Kasumi-1 (cell line): ENCODE measurements around the gene KDF1.
"Not testable (repeated sequence)": the region's sequence is repeated elsewhere in the genome, so short reads cannot be mapped to it uniquely, and the experiment has no call there.

ENCODE experiments used
- DNase-seq, 2 experiments: peaks; one replicate each; lab custom pipeline; 2025; lab: John Stamatoyannopoulos, UW

KDF1 gene

GRCh38 chr1:26994020-26994786 is 33.9 kb upstream of the KDF1 start:
- no peak for DNase-seq

- no peak for DNase-seq
Measured at GRCh38 chr1:26993237-26994019, 33.2 kb upstream of the KDF1 start, which contains the start of gene TRNP1. TSS of gene TRNP1 (plus strand) at chr1:26993692. CDS start at chr1:26993787, 95 bp downstream.

GRCh38 chr1:26991310-26992116 is 31.2 kb upstream of the KDF1 start:
- peak in 1 of 2 experiments; percentile 13 for DNase-seq

- DNase-seq, result not testable (repeated sequence)
Measured at GRCh38 chr1:26989403-26990109, 29.3 kb upstream of the KDF1 start.

GRCh38 chr1:26986658-26987057 is 26.4 kb upstream of the KDF1 start:
- DNase-seq, result no peak

- no peak for DNase-seq
Measured at GRCh38 chr1:26984291-26984690, 24.0 kb upstream of the KDF1 start.

GRCh38 chr1:26983863-26984262 is 23.6 kb upstream of the KDF1 start:
- no peak for DNase-seq

GRCh38 chr1:26981146-26981846 is 21.0 kb upstream of the KDF1 start:
- DNase-seq, result no peak

- DNase-seq, result peak in 1 of 2 experiments; percentile 23
Measured at GRCh38 chr1:26978901-26979300, 18.6 kb upstream of the KDF1 start.

GRCh38 chr1:26976621-26977510 is 16.6 kb upstream of the KDF1 start:
- DNase-seq, result no peak

- no peak for DNase-seq
Measured at GRCh38 chr1:26972821-26973220, 12.6 kb upstream of the KDF1 start.

GRCh38 chr1:26972390-26972789 is 12.1 kb upstream of the KDF1 start:
- peak; percentile 48 to 49 for DNase-seq

GRCh38 chr1:26971590-26971989 is 11.3 kb upstream of the KDF1 start:
- DNase-seq, result no peak

- DNase-seq, result no peak
Measured at GRCh38 chr1:26970810-26971209, 10.5 kb upstream of the KDF1 start.

- no peak for DNase-seq
Measured at GRCh38 chr1:26965628-26966027, 5.4 kb upstream of the KDF1 start.

GRCh38 chr1:26965213-26965612 is 4.9 kb upstream of the KDF1 start:
- DNase-seq, result no peak

- DNase-seq, result peak; percentile 42 to 45
Measured at GRCh38 chr1:26961826-26962225, 1.6 kb upstream of the KDF1 start.

- no peak for DNase-seq
Measured at GRCh38 chr1:26960625-26960966, 328 bp upstream of the KDF1 start.

GRCh38 chr1:26959270-26959669 is 998 bp downstream of the KDF1 start:
- no peak for DNase-seq

GRCh38 chr1:26957306-26957705 is 3.0 kb downstream of the KDF1 start:
- DNase-seq, result no peak
